Endodermal cell (in vitro differentiated cells): ENCODE results near the gene SACS. TPM values are rescaled to one million over a fixed set of nuclear protein-coding genes. Genes with fewer than 3 reads are reported as not detected.

Source experiments
- DNase-seq: peaks from one replicate; pipeline ENCODE4 v3.0.0-alpha.2; 2017
- H3K27ac ChIP-seq: 2 replicates; pipeline ENCODE4 v1.5.1; 2013; ENCODE audit warnings: mild to moderate bottlenecking, low read depth, low read length, moderate library complexity
- H3K27me3 ChIP-seq: 2 replicates; pipeline ENCODE4 v1.6.1; 2013; ENCODE audit warnings: mild to moderate bottlenecking, low read length, moderate library complexity; ENCODE audit not compliant: insufficient read depth, control insufficient read depth, poor library complexity, severe bottlenecking
- H3K36me3 ChIP-seq: 2 replicates; pipeline ENCODE4 v1.7.0; 2013; ENCODE audit warnings: mild to moderate bottlenecking, low read length, moderate library complexity; ENCODE audit not compliant: control insufficient read depth, insufficient read depth
- H3K4me1 ChIP-seq: one replicate; pipeline ENCODE4 v1.7.0; 2013; ENCODE audit warnings: low read length; ENCODE audit not compliant: control insufficient read depth, insufficient read depth
- H3K4me3 ChIP-seq: 2 replicates; pipeline ENCODE4 v1.5.1; 2013; ENCODE audit warnings: mild to moderate bottlenecking, low read length, moderate library complexity
- H3K9ac ChIP-seq: 2 replicates; pipeline ENCODE4 v1.6.1; 2013; ENCODE audit warnings: mild to moderate bottlenecking, low read length, moderate library complexity; ENCODE audit not compliant: poor library complexity, severe bottlenecking; ENCODE audit errors: extremely low read depth
- H3K9me3 ChIP-seq: 2 replicates; pipeline ENCODE4 v1.6.1; 2013; ENCODE audit warnings: mild to moderate bottlenecking, low read length, moderate library complexity; ENCODE audit not compliant: control insufficient read depth
- H3K27ac Mint-ChIP-seq: 2 replicates; pipeline ENCODE4 v1.8.0; 2020; ENCODE audit warnings: mixed read lengths
- H3K27me3 Mint-ChIP-seq: 2 replicates; pipeline ENCODE4 v1.8.0; 2021; ENCODE audit warnings: mild to moderate bottlenecking, mixed read lengths; ENCODE audit not compliant: insufficient read depth
- H3K36me3 Mint-ChIP-seq: 2 replicates; pipeline ENCODE4 v1.8.0; 2020; ENCODE audit warnings: low read depth, mixed read lengths
- H3K4me1 Mint-ChIP-seq: 2 replicates; pipeline ENCODE4 v1.8.0; 2020; ENCODE audit warnings: mixed read lengths
- H3K4me3 Mint-ChIP-seq: 2 replicates; pipeline ENCODE4 v1.8.0; 2020; ENCODE audit warnings: mild to moderate bottlenecking, moderate library complexity, mixed read lengths
- H3K9me3 Mint-ChIP-seq: 2 replicates; pipeline ENCODE4 v1.8.0; 2020; ENCODE audit warnings: mild to moderate bottlenecking, mixed read lengths
- CTCF ChIP-seq: fragments of 200-600 bp; sonication (generic); conservative IDR thresholded peaks from 2 replicates; pipeline ENCODE4 v1.5.0; 2021; ENCODE audit warnings: antibody characterized with exemption, mild to moderate bottlenecking
- WGBS, 2 experiments: methylation state at CpG; one replicate each; pipeline versions ENCODE4 v1.1.5 to v1.1.7; 2013; ENCODE audit warnings: missing lambda C conversion rate in 2 of 2, mixed read lengths in 1 of 2; ENCODE audit not compliant: insufficient coverage in 1 of 2, insufficient read length in 1 of 2; 5-methylcytosine and 5-hydroxymethylcytosine counted together
- total RNA-seq, 2 donors: library from RNA; stranded (reverse); fragmentation: NEBNext Ultra II Directional in 1 of 2; extraction: Animal tissue kit (Norgen Biotek cat#: 25700) in 1 of 2; gene quantifications; 2 replicates in 1 of 2; 3 replicates in 1 of 2; pipeline ENCODE4 v1.2.1, GENCODE V29; 2021

The SACS gene
- total RNA-seq, 2 donors from 2014 or later = 17.6 to 22.3 TPM

DNA sequence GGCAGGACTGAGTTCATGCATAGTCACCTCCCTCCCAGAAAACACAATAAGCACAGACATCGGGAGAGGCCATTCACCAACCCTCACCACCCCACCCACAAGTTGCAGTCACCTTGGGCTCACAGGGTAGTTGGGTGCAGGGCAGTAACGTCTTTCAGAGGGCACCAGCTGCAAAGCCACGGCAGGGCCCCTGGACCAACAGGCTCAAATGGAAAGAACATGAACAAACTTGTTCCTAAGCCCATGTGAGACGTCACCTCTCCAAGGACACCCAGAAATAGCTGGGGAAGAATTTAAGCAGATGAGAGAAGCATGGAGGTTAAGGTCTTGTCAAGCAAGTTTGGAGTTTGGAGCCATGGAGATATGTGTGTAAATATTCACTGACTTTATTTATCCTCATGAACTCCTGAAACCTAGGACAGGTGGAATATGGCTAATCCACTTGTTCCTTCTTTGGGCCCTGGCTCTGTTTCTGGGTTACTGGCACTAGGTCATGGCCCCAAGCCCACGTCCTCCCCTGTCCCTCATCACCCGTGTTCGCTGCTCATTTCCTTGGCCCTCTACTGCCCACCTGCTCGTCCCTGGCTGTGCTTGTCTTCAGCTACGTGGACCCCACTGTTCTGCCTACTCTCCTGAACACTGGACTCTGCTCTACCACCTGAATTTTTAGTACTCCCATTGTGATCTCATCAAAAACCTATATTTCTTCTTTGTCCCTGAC is 40.4 kb downstream of the SACS start:
- Mint-ChIP-seq H3K4me1 (no peaks in the 10 kb centered on the region), H3K27ac (peak overlapping the region; percentile 26)
- WGBS, 2 experiments = 93 to 98% methylated on average over 6 to 9 of the region's 9 CpGs

DNA sequence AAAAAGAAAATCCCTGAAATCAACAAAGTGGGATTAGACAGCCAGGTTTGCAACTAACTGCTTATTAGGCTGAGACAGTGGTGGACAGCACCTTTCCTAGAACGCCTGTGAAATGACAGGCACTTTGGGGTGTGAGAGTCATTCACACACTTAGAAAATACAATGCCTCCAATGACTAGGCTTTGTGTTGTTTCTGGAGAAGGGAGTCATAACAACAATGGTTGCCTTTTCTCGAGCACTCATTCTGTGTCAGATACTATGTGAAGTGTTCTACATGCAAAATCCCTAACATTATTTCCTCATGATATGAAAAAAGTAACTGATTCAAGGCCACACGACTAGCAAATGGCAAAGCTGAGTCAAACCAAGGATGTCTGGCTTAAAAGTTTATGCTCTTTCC is 41.2 kb downstream of the SACS start:
- Histone ChIP-seq H3K4me1 (no peaks in the 10 kb centered on the region), H3K27ac (no peak overlapping the region), H3K9ac (no peak overlapping the region), H3K9me3 (no peaks in the 10 kb centered on the region), H3K4me3 (no peak overlapping the region), H3K27me3 (no peaks in the 10 kb centered on the region), H3K36me3 (no peaks in the 10 kb centered on the region)
- Mint-ChIP-seq H3K36me3 (no peaks in the 10 kb centered on the region), H3K9me3 (peaks cover 8% of the 10 kb centered on the region), H3K27ac (no peak overlapping the region), H3K4me3 (no peak overlapping the region), H3K4me1 (no peaks in the 10 kb centered on the region), H3K27me3 (no peaks in the 10 kb centered on the region)
- no peak for TF ChIP-seq CTCF
- 98 to 100% methylated on average over 1 to 3 of the region's 3 CpGs for WGBS, 2 experiments
- DNase-seq = no peak

More for the DNA sequence above, 40.4 kb downstream of the SACS start:
- Histone ChIP-seq H3K4me1 (no peaks in the 10 kb centered on the region), H3K9ac (no peak overlapping the region), H3K27ac (no peak overlapping the region), H3K4me3 (no peak overlapping the region), H3K36me3 (no peaks in the 10 kb centered on the region), H3K9me3 (no peaks in the 10 kb centered on the region), H3K27me3 (no peaks in the 10 kb centered on the region)
- no peak for DNase-seq
- H3K4me3 Mint-ChIP-seq = no peak overlapping the region
- H3K36me3 Mint-ChIP-seq = no peaks in the 10 kb centered on the region
- H3K27me3 Mint-ChIP-seq = no peaks in the 10 kb centered on the region
- no peak for TF ChIP-seq CTCF
- H3K9me3 Mint-ChIP-seq = peaks cover 7% of the 10 kb centered on the region

DNA sequence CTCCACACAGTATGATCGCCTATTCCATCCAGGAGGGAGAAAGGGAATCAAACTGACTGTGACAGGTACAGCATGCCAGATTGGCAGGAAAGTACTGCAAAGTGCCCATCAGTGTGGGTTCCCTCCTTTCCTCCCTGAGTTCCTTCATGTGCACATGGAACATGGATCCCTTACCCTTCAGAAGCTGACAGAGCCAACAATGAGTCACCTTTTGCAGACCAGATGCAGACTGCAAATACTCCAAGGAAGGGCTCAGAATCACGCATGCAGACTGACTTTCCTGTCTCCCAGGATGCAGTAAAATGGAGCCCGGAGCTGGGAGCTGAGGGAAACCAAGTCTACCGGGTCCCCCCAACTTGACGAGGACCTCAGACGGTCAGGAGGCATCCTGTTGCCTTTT is 41.8 kb downstream of the SACS start:
- H3K9me3 Mint-ChIP-seq = peaks cover 8% of the 10 kb centered on the region
- 90 to 96% methylated on average over 5 to 6 of the region's 6 CpGs for WGBS, 2 experiments

More for the DNA sequence above, 41.8 kb downstream of the SACS start:
- no peaks in the 10 kb centered on the region for H3K27me3 Mint-ChIP-seq
- no peaks in the 10 kb centered on the region for H3K4me1 Mint-ChIP-seq
- Histone ChIP-seq H3K4me3 (no peak overlapping the region), H3K9ac (no peak overlapping the region), H3K9me3 (no peaks in the 10 kb centered on the region), H3K36me3 (no peaks in the 10 kb centered on the region), H3K27me3 (no peaks in the 10 kb centered on the region), H3K4me1 (no peaks in the 10 kb centered on the region), H3K27ac (no peak overlapping the region)
- H3K27ac Mint-ChIP-seq = no peak overlapping the region
- H3K36me3 Mint-ChIP-seq = no peaks in the 10 kb centered on the region
- TF ChIP-seq CTCF = no peak
- no peak for DNase-seq
- no peak overlapping the region for H3K4me3 Mint-ChIP-seq
